SKM-1 (cell line): ENCODE measurements around the gene NSL1.
"Not testable (repeated sequence)": the region's sequence is repeated elsewhere in the genome, so short reads cannot be mapped to it uniquely, and the experiment has no call there.

ENCODE experiments used
- DNase-seq: peaks from one replicate; lab custom pipeline; 2025; ENCODE audit not compliant: unreplicated experiment; lab: John Stamatoyannopoulos, UW

Gene NSL1

GRCh38 chr1:212791676-212792395 lies at the start of gene NSL1, which contains the start of gene TATDN3:
Gene NSL1 (minus strand): TSS chr1:212791777. CDS start chr1:212791763, 14 bp downstream.
Gene TATDN3 (plus strand): TSS chr1:212791894. CDS start chr1:212791922, 28 bp downstream.
- peak; percentile 73 for DNase-seq

- no peak for DNase-seq
These were observed 46.6 kb upstream of the NSL1 start for GRCh38 chr1:212838145-212838544.

GRCh38 chr1:212833211-212834207 lies 41.9 kb upstream of the NSL1 start:
- DNase-seq: not testable (repeated sequence)

GRCh38 chr1:212828395-212828794 lies 36.8 kb upstream of the NSL1 start:
- no peak for DNase-seq

- DNase-seq: no peak
These were observed 36.3 kb upstream of the NSL1 start for GRCh38 chr1:212827831-212828278.

GRCh38 chr1:212827171-212827776 lies 35.7 kb upstream of the NSL1 start:
- DNase-seq: no peak

GRCh38 chr1:212825798-212826452 lies 34.3 kb upstream of the NSL1 start:
- no peak for DNase-seq

- DNase-seq: no peak
These were observed 32.6 kb upstream of the NSL1 start for GRCh38 chr1:212824201-212824600.

GRCh38 chr1:212822956-212823355 lies 31.4 kb upstream of the NSL1 start:
- DNase-seq: no peak

- no peak for DNase-seq
These were observed 29.4 kb upstream of the NSL1 start for GRCh38 chr1:212820969-212821368.

GRCh38 chr1:212819726-212820125 lies 28.1 kb upstream of the NSL1 start:
- DNase-seq: peak; percentile 73

- no peak for DNase-seq
These were observed 25.1 kb upstream of the NSL1 start for GRCh38 chr1:212816567-212817278.

- no peak for DNase-seq
These were observed 23.2 kb upstream of the NSL1 start for GRCh38 chr1:212814537-212815334.

- DNase-seq: no peak
These were observed 14.2 kb upstream of the NSL1 start for GRCh38 chr1:212805767-212806166.

GRCh38 chr1:212797681-212798080 lies 6.1 kb upstream of the NSL1 start:
- DNase-seq: no peak

- DNase-seq: peak; percentile 99
These were observed 3.0 kb upstream of the NSL1 start for GRCh38 chr1:212794561-212795014.

- no peak for DNase-seq
These were observed 875 bp upstream of the NSL1 start for GRCh38 chr1:212792396-212792908.

GRCh38 chr1:212791261-212791675 lies 309 bp downstream of the NSL1 start:
- DNase-seq: peak; percentile 72

GRCh38 chr1:212785871-212786270 lies 5.7 kb downstream of the NSL1 start:
- no peak for DNase-seq
